ENCODE results near the gene PAMR1. TPM values are rescaled to one million over a fixed set of nuclear protein-coding genes. Genes with fewer than 3 reads are reported as not detected.

PAMR1 gene
- polyA plus RNA-seq, 2 donors, result 0.31 to 1.2 TPM

DNA sequence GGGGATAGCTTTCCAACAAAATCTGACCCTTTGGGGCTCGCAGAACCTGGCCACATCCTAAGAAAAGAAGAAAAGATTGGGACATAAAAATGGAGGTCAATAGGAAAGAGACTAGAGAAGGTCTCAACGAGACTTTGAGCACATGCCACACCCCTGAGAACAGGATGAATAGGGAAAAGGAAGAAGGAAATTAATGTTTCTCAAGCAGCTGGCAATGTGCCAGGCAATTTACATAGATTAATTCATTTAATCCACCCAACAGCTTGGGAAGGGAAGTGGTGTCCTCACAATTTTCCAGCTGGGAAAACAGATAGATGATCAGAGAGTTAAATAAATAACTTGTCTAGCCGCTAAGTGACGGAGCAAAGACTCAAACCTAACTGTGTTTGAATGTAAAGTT lies 50.7 kb downstream of the PAMR1 start:
- 74 to 78% methylated on average over 4 of the region's 4 CpGs for WGBS, 2 donors
- Histone ChIP-seq H3K4me3 (ENCODE audit: low read depth in 1 of 2, low read length in 2 of 2) (no peak overlapping the region), H3K9me3 (ENCODE audit: control insufficient read depth in 2 of 2, insufficient read depth in 1 of 2, low read depth in 1 of 2, low read length in 1 of 2) (no peaks in the 10 kb centered on the region), H3K27ac (ENCODE audit: low read depth in 2 of 2, low read length in 1 of 2) (no peak overlapping the region), H3K4me1 (ENCODE audit: control insufficient read depth in 2 of 2, insufficient read depth in 2 of 2, low read length in 1 of 2) (no peaks in the 10 kb centered on the region), H3K27me3 (ENCODE audit: control insufficient read depth in 1 of 2, insufficient read depth in 2 of 2, low read length in 2 of 2) (no peaks in the 10 kb centered on the region), H3K36me3 (ENCODE audit: control insufficient read depth in 2 of 2, insufficient read depth in 2 of 2, low read length in 1 of 2) (no peaks in the 10 kb centered on the region)

DNA sequence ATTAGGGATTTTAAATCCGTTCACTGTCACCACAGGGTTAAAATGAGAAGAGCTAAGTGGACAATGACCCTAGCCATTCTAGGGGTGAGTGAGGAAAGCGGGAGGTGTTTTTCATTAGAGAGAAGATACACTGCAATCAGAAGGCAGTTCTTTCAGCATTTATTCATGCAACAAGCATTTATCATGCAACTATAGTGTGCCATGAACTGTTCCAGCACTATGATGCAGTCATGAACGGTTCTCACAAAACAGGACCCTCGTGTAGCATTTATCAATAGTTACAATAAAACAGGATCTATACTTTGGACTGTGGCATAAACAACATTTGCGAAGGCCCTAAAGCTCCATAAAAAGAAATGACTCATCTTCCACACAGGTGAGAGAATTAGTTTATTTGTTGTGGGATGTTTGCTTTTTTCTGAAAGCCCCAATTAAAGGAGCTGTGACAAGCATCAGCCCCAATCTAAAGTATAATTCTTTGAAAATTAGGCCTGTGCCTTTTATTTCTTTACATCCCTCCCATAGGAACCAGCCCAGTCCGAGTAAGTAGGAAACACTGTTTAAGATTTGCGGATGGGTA lies 51.5 kb downstream of the PAMR1 start:
- 82 to 88% methylated on average over 7 of the region's 7 CpGs for whole genome bisulfite sequencing, 2 donors
- Histone ChIP-seq H3K4me3 (ENCODE audit: low read depth in 1 of 2, low read length in 2 of 2) (no peak overlapping the region), H3K27me3 (ENCODE audit: control insufficient read depth in 1 of 2, insufficient read depth in 2 of 2, low read length in 2 of 2) (no peaks in the 10 kb centered on the region), H3K4me1 (ENCODE audit: control insufficient read depth in 2 of 2, insufficient read depth in 2 of 2, low read length in 1 of 2) (peaks cover 0 to 3% of the 10 kb centered on the region in 2 donors), H3K36me3 (ENCODE audit: control insufficient read depth in 2 of 2, insufficient read depth in 2 of 2, low read length in 1 of 2) (no peaks in the 10 kb centered on the region), H3K27ac (ENCODE audit: low read depth in 2 of 2, low read length in 1 of 2) (no peak overlapping the region), H3K9me3 (ENCODE audit: control insufficient read depth in 2 of 2, insufficient read depth in 1 of 2, low read depth in 1 of 2, low read length in 1 of 2) (no peaks in the 10 kb centered on the region)

DNA sequence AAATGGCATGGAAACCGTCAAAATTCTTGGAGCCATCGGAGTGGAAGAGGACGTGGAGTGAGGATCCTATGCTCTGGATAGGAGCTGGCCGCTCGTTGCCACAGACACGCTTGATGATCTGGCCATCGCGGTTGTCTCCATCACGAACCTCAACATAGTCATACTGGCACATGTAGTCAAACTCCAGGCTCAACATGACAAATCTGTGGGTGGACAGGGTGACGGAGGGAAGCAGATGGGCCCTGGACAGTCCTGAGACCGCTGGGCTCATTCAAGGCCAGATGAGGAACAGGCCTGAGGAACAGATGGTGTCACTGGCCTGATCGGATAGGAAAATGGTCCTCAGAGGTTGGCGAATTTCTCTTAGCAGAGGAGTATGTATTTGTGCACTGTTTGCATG lies 54.8 kb downstream of the PAMR1 start:
- WGBS, 2 donors, result 92 to 93% methylated on average over 13 of the region's 13 CpGs
- Histone ChIP-seq H3K27ac (ENCODE audit: low read depth in 2 of 2, low read length in 1 of 2) (no peak overlapping the region), H3K27me3 (ENCODE audit: control insufficient read depth in 1 of 2, insufficient read depth in 2 of 2, low read length in 2 of 2) (no peaks in the 10 kb centered on the region), H3K9me3 (ENCODE audit: control insufficient read depth in 2 of 2, insufficient read depth in 1 of 2, low read depth in 1 of 2, low read length in 1 of 2) (no peaks in the 10 kb centered on the region), H3K4me1 (ENCODE audit: control insufficient read depth in 2 of 2, insufficient read depth in 2 of 2, low read length in 1 of 2) (peaks cover 0 to 3% of the 10 kb centered on the region in 2 donors), H3K4me3 (ENCODE audit: low read depth in 1 of 2, low read length in 2 of 2) (no peak overlapping the region), H3K36me3 (ENCODE audit: control insufficient read depth in 2 of 2, insufficient read depth in 2 of 2, low read length in 1 of 2) (no peaks in the 10 kb centered on the region)

- Histone ChIP-seq H3K36me3 (ENCODE audit: control insufficient read depth in 2 of 2, insufficient read depth in 2 of 2, low read length in 1 of 2) (no peaks in the 10 kb centered on the region), H3K4me3 (ENCODE audit: low read depth in 1 of 2, low read length in 2 of 2) (no peak overlapping the region), H3K27ac (ENCODE audit: low read depth in 2 of 2, low read length in 1 of 2) (no peak overlapping the region), H3K4me1 (ENCODE audit: control insufficient read depth in 2 of 2, insufficient read depth in 2 of 2, low read length in 1 of 2) (peaks cover 0 to 3% of the 10 kb centered on the region in 2 donors), H3K27me3 (ENCODE audit: control insufficient read depth in 1 of 2, insufficient read depth in 2 of 2, low read length in 2 of 2) (no peaks in the 10 kb centered on the region), H3K9me3 (ENCODE audit: control insufficient read depth in 2 of 2, insufficient read depth in 1 of 2, low read depth in 1 of 2, low read length in 1 of 2) (no peaks in the 10 kb centered on the region)
- WGBS, 2 donors, result 76 to 81% methylated on average over 3 of the region's 3 CpGs
Observed at GRCh38 chr11:35466058-35466457, 59.4 kb downstream of the PAMR1 start.

DNA sequence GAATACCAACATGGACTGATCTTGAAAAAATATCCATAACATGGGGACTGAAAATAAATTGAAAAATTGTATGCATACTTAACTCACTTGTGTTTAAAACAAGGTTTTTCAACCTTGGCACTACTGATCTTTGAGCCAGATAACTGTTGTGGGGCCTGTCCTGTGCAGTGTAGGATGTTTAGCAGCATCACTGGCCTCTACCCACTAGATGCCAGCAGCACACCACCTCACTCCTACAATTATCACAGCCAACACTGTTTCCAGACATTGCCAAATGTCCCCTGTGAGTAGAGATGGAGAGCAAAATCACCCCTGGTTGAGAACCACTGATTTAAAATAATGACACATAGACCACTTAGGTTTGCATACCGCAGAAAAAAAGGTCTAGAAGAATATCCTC lies 61.1 kb downstream of the PAMR1 start:
- 93 to 95% methylated on average over 1 of the region's 1 CpG for WGBS, 2 donors

DNA sequence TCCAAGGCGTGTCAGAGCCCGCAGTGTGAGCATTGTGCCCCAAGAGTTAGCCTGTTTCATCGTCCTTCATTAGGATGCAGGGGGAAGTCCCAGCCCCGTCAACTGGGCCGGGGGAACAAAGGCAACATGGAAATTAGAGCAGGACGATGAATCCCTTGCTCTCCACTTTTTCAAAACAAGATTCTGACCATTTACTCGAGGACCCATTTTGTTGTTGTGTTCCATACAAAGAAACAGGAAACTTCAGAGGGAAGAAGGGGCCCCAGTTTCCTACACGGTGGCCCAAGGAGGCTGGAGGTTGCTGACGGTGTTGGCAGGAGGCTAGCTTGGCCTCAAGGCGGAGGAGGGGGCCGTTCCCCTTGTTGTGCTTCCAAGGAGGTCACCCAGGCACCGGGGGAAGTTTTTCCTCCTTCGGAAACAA lies 62.1 kb downstream of the PAMR1 start:
- no peaks in the 10 kb centered on the region for H3K36me3 ChIP-seq (ENCODE audit: control insufficient read depth in 2 of 2, insufficient read depth in 2 of 2, low read length in 1 of 2)
- no peaks in the 10 kb centered on the region for H3K27me3 ChIP-seq (ENCODE audit: control insufficient read depth in 1 of 2, insufficient read depth in 2 of 2, low read length in 2 of 2)
- no peaks in the 10 kb centered on the region for H3K4me1 ChIP-seq (ENCODE audit: control insufficient read depth in 2 of 2, insufficient read depth in 2 of 2, low read length in 1 of 2)
- H3K9me3 ChIP-seq (ENCODE audit: control insufficient read depth in 2 of 2, insufficient read depth in 1 of 2, low read depth in 1 of 2, low read length in 1 of 2), result no peaks in the 10 kb centered on the region
- H3K4me3 ChIP-seq (ENCODE audit: low read depth in 1 of 2, low read length in 2 of 2), result no peak overlapping the region
- H3K27ac ChIP-seq (ENCODE audit: low read depth in 2 of 2, low read length in 1 of 2), result no peak overlapping the region
- WGBS, 2 donors, result 74 to 76% methylated on average over 13 of the region's 13 CpGs

More for the DNA sequence above, 61.1 kb downstream of the PAMR1 start:
- H3K27me3 ChIP-seq (ENCODE audit: control insufficient read depth in 1 of 2, insufficient read depth in 2 of 2, low read length in 2 of 2), result no peaks in the 10 kb centered on the region
- no peaks in the 10 kb centered on the region for H3K36me3 ChIP-seq (ENCODE audit: control insufficient read depth in 2 of 2, insufficient read depth in 2 of 2, low read length in 1 of 2)
- peaks cover 0 to 2% of the 10 kb centered on the region in 2 donors for H3K4me1 ChIP-seq (ENCODE audit: control insufficient read depth in 2 of 2, insufficient read depth in 2 of 2, low read length in 1 of 2)
- H3K4me3 ChIP-seq (ENCODE audit: low read depth in 1 of 2, low read length in 2 of 2), result no peak overlapping the region
- no peak overlapping the region for H3K27ac ChIP-seq (ENCODE audit: low read depth in 2 of 2, low read length in 1 of 2)
- H3K9me3 ChIP-seq (ENCODE audit: control insufficient read depth in 2 of 2, insufficient read depth in 1 of 2, low read depth in 1 of 2, low read length in 1 of 2), result no peaks in the 10 kb centered on the region

DNA sequence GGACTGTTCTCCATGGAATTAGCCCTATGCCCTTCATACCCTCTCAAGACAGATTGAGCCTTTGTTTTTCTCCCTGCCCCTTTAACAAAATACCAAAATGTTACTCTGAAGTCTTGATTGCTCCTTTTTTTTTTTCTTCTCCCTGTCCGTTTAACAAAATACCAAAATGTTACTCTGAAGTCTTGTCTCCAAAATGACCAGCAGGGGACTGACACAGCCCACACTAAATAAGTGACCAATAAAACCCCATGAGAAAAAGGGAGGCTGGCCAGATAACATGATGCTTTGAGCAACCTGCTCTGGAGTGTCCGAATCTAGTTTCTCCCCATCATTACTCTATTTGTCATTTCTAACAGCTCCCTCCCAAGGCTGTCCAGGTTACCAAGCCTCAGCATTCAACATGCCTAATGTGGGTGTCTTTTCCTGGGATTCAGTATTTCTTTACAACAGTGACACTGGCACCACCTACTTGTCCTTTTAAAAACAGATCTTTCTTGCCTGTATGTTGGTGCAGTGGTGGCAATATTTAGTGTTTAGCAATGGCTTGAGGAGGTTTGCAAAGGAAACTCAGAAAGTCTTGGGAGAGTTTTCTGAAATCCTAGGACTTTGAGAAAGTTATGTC lies 63.4 kb downstream of the PAMR1 start:
- 72 to 73% methylated on average over 2 of the region's 2 CpGs for WGBS, 2 donors

GRCh38 chr11:35459489-35459888 lies 65.9 kb downstream of the PAMR1 start:
- 82 to 89% methylated on average over 1 of the region's 1 CpG for WGBS, 2 donors
- no peak overlapping the region for H3K27ac ChIP-seq (ENCODE audit: low read depth in 2 of 2, low read length in 1 of 2)

More for the DNA sequence above, 63.4 kb downstream of the PAMR1 start:
- Histone ChIP-seq H3K9me3 (ENCODE audit: control insufficient read depth in 2 of 2, insufficient read depth in 1 of 2, low read depth in 1 of 2, low read length in 1 of 2) (no peaks in the 10 kb centered on the region), H3K36me3 (ENCODE audit: control insufficient read depth in 2 of 2, insufficient read depth in 2 of 2, low read length in 1 of 2) (no peaks in the 10 kb centered on the region), H3K4me1 (ENCODE audit: control insufficient read depth in 2 of 2, insufficient read depth in 2 of 2, low read length in 1 of 2) (no peaks in the 10 kb centered on the region), H3K27ac (ENCODE audit: low read depth in 2 of 2, low read length in 1 of 2) (no peak overlapping the region), H3K4me3 (ENCODE audit: low read depth in 1 of 2, low read length in 2 of 2) (no peak overlapping the region), H3K27me3 (ENCODE audit: control insufficient read depth in 1 of 2, insufficient read depth in 2 of 2, low read length in 2 of 2) (no peaks in the 10 kb centered on the region)

DNA sequence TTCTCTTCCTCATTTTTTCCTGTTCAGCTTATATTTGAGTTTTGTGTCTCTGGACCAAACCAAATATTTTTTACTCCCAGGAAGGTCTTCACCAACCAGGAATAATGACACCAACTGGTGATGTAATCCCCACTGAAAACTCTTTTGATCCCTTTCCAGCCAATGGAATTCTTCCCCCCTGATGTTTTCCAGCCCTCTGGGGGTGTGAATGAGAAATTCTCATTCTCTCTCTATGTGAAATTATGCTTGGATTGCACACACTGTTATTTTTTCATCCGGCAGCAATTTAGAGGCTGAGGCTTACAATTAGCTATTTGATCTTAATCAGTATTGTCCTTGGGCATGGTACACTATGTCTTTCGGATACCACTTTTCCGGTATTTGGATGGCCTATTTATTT lies 66.6 kb downstream of the PAMR1 start:
- Histone ChIP-seq H3K27ac (ENCODE audit: low read depth in 2 of 2, low read length in 1 of 2) (no peak overlapping the region), H3K9me3 (ENCODE audit: control insufficient read depth in 2 of 2, insufficient read depth in 1 of 2, low read depth in 1 of 2, low read length in 1 of 2) (no peaks in the 10 kb centered on the region)
- 75 to 78% methylated on average over 3 of the region's 3 CpGs for WGBS, 2 donors

More at GRCh38 chr11:35459489-35459888, 65.9 kb downstream of the PAMR1 start:
- Histone ChIP-seq H3K27me3 (ENCODE audit: control insufficient read depth in 1 of 2, insufficient read depth in 2 of 2, low read length in 2 of 2) (no peaks in the 10 kb centered on the region), H3K4me1 (ENCODE audit: control insufficient read depth in 2 of 2, insufficient read depth in 2 of 2, low read length in 1 of 2) (no peaks in the 10 kb centered on the region), H3K9me3 (ENCODE audit: control insufficient read depth in 2 of 2, insufficient read depth in 1 of 2, low read depth in 1 of 2, low read length in 1 of 2) (no peaks in the 10 kb centered on the region), H3K36me3 (ENCODE audit: control insufficient read depth in 2 of 2, insufficient read depth in 2 of 2, low read length in 1 of 2) (no peaks in the 10 kb centered on the region), H3K4me3 (ENCODE audit: low read depth in 1 of 2, low read length in 2 of 2) (no peak overlapping the region)

GRCh38 chr11:35454362-35454761 lies 71.1 kb downstream of the PAMR1 start:
- Histone ChIP-seq H3K9me3 (ENCODE audit: control insufficient read depth in 2 of 2, insufficient read depth in 1 of 2, low read depth in 1 of 2, low read length in 1 of 2) (peaks cover 0 to 2% of the 10 kb centered on the region in 2 donors), H3K4me1 (ENCODE audit: control insufficient read depth in 2 of 2, insufficient read depth in 2 of 2, low read length in 1 of 2) (no peaks in the 10 kb centered on the region), H3K36me3 (ENCODE audit: control insufficient read depth in 2 of 2, insufficient read depth in 2 of 2, low read length in 1 of 2) (no peaks in the 10 kb centered on the region), H3K27me3 (ENCODE audit: control insufficient read depth in 1 of 2, insufficient read depth in 2 of 2, low read length in 2 of 2) (no peaks in the 10 kb centered on the region), H3K27ac (ENCODE audit: low read depth in 2 of 2, low read length in 1 of 2) (no peak overlapping the region), H3K4me3 (ENCODE audit: low read depth in 1 of 2, low read length in 2 of 2) (no peak overlapping the region)
- 52 to 66% methylated on average over 1 of the region's 1 CpG for WGBS, 2 donors

More for the DNA sequence above, 66.6 kb downstream of the PAMR1 start:
- Histone ChIP-seq H3K36me3 (ENCODE audit: control insufficient read depth in 2 of 2, insufficient read depth in 2 of 2, low read length in 1 of 2) (no peaks in the 10 kb centered on the region), H3K4me3 (ENCODE audit: low read depth in 1 of 2, low read length in 2 of 2) (no peak overlapping the region), H3K4me1 (ENCODE audit: control insufficient read depth in 2 of 2, insufficient read depth in 2 of 2, low read length in 1 of 2) (no peaks in the 10 kb centered on the region), H3K27me3 (ENCODE audit: control insufficient read depth in 1 of 2, insufficient read depth in 2 of 2, low read length in 2 of 2) (no peaks in the 10 kb centered on the region)
